ENCODE results near the gene CEBPB.
A peak's percentile ranks its signal among the peaks of the same experiment; 100 is the strongest.

Gene CEBPB

DNA sequence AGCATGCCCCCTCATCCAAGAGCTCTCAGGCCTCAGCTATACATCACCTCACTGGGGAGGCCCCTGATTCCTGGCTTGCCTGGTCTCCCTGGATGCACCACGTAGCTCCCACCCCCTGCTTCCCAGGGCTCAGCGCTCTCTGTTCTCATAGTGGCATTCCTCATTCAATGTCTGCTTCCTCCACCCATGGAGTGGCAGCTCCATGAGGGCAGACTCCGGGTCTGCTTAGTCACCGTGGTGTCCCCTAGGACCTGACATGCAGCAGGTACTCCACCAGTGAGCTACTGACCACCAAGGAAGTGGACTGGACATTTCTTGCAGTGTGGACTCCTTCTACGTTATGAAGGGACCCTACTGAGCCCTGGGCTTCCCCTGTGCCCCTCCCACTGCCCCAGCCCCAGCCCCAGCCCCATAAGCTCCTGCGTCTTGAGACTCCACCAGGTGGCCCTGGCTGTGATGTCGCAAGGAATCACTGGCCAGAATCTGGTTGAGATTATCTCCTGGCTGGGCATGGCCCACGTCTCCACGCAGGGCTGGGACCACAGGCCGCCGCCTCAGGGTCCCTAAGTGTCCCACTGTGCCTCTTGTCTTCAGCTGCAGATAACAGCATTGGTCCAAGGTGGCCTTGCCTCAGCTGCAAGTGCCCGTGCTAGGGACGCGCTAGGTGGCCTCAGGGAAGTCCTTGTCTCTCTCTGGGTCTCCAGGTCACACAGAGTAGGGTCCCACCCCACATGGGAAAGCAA is 26.7 kb downstream of the CEBPB start:
- H3K27me3 Mint-ChIP-seq: peaks cover 3% of the 10 kb centered on the region
- no peaks in the 10 kb centered on the region for H3K36me3 Mint-ChIP-seq (ENCODE audit: low read depth)
- intact Hi-C loops (cut with micrococcal nuclease): no loop called here
- no peak overlapping the region for H3K27ac Mint-ChIP-seq
- H3K4me3 Mint-ChIP-seq: no peak overlapping the region
- peaks cover 6% of the 10 kb centered on the region for H3K9me3 Mint-ChIP-seq
- H3K4me1 Mint-ChIP-seq (ENCODE audit: low read depth): peaks cover 84% of the 10 kb centered on the region

DNA sequence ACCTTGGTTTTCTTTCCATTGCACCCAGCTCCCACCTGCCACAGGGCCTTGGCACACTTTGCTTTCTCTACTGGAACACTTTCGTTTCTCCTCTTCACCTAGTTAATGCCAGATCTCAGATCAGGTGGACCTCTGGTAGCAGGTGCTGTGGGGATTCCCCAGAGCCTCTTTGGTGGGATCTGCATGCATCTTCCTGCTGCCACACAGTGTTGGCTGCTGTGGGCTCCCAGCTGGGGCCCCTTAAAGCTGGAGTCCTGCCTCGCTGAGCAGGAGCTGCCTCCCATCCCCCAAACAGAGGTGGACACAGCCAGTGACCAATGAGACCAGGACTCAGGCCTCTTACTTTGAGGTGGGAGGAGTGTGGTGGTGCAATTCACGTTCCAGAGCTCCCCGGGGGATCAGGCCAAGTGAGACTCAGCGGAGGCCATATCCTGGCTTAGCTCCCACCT is 28.4 kb downstream of the CEBPB start:
- intact Hi-C loops (cut with micrococcal nuclease): no loop called here
- Mint-ChIP-seq H3K36me3 (ENCODE audit: low read depth) (no peaks in the 10 kb centered on the region), H3K27me3 (peaks cover 3% of the 10 kb centered on the region), H3K4me3 (no peak overlapping the region), H3K27ac (peak overlapping the region; percentile 60), H3K9me3 (peaks cover 7% of the 10 kb centered on the region), H3K4me1 (ENCODE audit: low read depth) (peaks cover 87% of the 10 kb centered on the region)

DNA sequence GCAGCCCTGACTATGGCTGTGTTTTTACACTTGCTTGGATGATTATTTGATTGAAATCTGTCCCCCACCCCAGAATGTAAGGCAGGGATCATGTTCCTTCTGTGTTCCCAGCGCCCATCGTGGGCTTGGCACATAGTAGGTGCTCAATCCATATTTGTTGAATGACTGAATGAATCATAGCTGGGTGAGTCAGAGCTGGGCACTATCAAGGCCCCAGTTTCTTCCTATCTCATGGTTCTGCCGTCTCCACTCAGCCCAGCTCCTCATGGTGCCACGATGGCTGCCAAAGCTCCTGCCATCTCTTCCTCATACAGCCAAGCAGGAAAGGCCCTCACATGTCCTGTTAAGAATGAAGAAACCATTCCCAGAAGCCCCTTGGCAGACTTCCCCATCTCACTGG is 29.0 kb downstream of the CEBPB start:
- Mint-ChIP-seq H3K9me3 (peaks cover 13% of the 10 kb centered on the region), H3K36me3 (ENCODE audit: low read depth) (no peaks in the 10 kb centered on the region), H3K27ac (peak overlapping the region; percentile 60), H3K27me3 (peaks cover 3% of the 10 kb centered on the region), H3K4me1 (ENCODE audit: low read depth) (peaks cover 87% of the 10 kb centered on the region), H3K4me3 (no peak overlapping the region)
- intact Hi-C loops (cut with micrococcal nuclease): no loop called here

DNA sequence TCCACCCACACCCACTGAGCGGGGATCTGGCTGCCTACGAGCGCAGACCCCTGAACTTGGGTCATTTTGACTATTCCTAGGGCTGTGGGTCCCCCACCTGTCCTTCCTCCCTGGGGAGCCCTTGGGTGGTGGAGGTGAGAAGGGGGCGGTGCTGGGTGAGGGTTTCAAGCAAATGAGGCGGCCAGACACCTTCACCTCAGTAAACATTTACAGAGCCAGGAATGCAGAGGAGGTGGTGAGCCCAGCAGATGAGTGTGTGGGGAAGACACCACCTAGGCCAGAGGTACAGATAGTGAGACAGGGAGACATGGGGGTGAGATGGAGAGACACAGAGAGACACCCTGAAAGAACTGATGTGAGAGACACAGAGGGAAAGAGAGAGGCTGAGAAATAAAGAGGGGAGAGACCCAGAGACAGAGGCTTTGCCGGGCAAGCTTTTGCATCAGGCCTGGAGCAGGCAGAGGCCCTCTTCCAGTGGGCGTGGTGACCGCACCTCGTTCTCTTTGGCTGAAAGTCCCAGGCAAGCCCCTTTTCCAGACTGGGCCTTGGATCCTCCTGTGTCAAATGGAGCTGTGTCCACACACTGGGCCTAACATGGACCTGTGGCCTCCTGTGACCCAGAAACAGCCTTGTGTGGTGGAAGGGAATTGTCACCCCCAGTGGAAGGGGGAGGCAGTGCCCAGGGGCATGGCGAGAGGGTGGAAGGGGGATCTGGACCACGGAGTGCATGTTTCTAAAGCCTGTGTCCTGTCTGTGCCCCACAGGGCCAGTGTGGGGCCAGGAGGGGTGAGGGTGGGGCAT is 29.7 kb downstream of the CEBPB start:
- Mint-ChIP-seq H3K4me1 (ENCODE audit: low read depth) (peaks cover 86% of the 10 kb centered on the region), H3K36me3 (ENCODE audit: low read depth) (no peaks in the 10 kb centered on the region), H3K9me3 (peaks cover 17% of the 10 kb centered on the region), H3K27me3 (peaks cover 3% of the 10 kb centered on the region), H3K27ac (peak overlapping the region; percentile 60), H3K4me3 (no peak overlapping the region)
- intact Hi-C loops (cut with micrococcal nuclease): no loop called here

DNA sequence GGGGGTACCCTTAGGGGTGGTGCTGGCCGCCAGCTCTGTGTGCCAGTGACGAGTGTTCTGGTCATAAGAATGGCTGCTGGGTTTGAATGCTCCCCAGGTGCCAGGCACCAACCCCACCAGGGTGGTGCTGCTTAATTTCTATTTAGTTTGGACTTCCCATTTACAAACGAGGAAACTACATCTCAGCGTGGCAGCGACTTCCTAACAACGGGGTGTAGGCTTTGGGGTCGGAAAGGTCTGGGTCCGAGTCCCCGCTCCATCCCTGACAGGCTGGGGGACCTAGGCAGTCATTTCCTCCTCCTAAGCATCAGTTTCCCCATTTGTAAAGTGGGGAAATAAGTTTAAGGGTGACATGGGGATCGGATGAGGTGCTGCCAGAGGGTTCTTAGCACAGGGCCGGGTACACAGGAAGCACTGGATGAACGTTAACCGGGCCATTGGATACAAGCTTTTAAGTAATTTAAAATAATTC is 30.3 kb downstream of the CEBPB start:
- peak overlapping the region; percentile 60 for H3K27ac Mint-ChIP-seq
- peaks cover 17% of the 10 kb centered on the region for H3K9me3 Mint-ChIP-seq
- H3K4me3 Mint-ChIP-seq: no peak overlapping the region
- H3K27me3 Mint-ChIP-seq: peaks cover 3% of the 10 kb centered on the region
- no peaks in the 10 kb centered on the region for H3K36me3 Mint-ChIP-seq (ENCODE audit: low read depth)
- peaks cover 86% of the 10 kb centered on the region for H3K4me1 Mint-ChIP-seq (ENCODE audit: low read depth)
- intact Hi-C loops (cut with micrococcal nuclease): no loop called here

DNA sequence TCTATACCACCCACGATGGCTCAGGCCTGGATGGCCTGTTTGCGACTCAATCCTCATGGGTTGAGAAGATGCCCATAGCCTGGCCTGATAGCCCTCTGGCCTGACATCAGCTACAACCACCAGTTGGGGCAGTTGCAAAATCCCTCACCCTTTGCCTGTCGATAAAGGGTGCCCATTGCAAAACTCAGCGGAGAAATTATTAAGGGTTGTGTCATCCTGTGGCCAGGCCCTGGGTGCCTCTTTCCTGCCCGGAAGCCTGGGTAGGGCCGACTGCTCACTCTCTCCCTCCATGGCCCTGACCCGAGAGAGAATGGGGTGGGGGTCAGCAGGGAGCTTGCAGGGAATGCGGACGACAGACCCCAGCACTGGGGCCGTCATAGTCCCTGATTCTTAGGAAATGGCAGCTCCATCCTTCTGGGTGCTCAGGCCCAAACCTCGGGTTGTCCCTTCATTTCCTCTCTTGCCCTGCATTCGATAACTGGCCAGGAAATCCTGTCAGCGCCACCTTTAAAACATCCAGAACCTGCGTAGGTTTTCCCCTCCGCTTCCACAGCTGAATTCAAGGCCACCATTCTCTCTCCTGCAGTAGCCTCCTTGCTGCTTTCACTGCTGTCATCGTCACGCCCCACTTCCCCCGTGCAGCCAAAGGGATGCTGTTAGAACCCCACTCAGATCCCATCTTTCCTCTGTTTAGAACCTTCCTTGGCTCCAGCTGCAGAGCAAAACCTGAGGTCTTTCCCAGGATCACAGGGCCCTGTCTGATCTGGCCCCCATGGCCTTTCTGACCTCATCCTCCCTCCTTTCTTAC is 31.1 kb downstream of the CEBPB start:
- H3K27me3 Mint-ChIP-seq: peaks cover 1% of the 10 kb centered on the region
- no peak overlapping the region for H3K4me3 Mint-ChIP-seq
- peaks cover 17% of the 10 kb centered on the region for H3K9me3 Mint-ChIP-seq
- H3K27ac Mint-ChIP-seq: peak overlapping the region; percentile 14
- no peaks in the 10 kb centered on the region for H3K36me3 Mint-ChIP-seq (ENCODE audit: low read depth)
- intact Hi-C loops (cut with micrococcal nuclease): no loop called here
- peaks cover 89% of the 10 kb centered on the region for H3K4me1 Mint-ChIP-seq (ENCODE audit: low read depth)

DNA sequence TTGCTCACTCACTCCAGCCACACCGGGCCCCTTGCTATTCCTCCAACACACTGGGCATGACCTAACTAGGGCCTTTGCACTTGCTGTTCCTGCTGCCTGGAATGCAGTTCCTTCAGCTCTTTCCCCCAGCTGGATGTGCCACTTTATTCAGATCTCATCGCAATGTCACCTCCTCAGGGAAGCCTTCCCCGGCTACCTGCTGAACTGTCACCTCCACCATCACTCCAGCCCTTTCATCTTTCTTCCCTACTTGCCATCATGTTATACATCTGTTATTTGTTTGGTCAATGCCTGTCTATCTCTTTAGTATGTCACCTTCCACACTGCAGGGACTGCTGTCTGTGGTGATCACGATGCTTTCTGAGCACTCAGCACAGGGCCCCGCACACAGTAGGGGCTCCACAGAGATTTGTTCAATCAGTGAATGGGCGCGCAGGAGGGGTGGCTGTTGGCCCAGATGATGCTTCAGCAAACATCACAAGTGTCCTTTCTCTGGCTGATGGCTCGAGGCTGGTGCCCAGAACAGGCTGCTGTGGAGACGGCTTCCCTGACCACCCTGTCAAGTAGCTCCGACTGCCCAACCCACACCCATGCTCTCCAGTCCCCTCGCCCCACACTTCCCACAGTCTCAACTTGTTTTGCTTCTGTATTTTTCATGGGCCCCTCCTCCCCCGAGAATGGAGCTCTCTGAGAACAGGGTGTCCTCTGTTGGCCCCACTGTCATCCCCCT is 31.8 kb downstream of the CEBPB start:
- intact Hi-C loops (cut with micrococcal nuclease): no loop called here
- Mint-ChIP-seq H3K36me3 (ENCODE audit: low read depth) (no peaks in the 10 kb centered on the region), H3K4me3 (no peak overlapping the region), H3K4me1 (ENCODE audit: low read depth) (peaks cover 94% of the 10 kb centered on the region), H3K27me3 (no peaks in the 10 kb centered on the region), H3K9me3 (peaks cover 17% of the 10 kb centered on the region), H3K27ac (peak overlapping the region; percentile 14)

DNA sequence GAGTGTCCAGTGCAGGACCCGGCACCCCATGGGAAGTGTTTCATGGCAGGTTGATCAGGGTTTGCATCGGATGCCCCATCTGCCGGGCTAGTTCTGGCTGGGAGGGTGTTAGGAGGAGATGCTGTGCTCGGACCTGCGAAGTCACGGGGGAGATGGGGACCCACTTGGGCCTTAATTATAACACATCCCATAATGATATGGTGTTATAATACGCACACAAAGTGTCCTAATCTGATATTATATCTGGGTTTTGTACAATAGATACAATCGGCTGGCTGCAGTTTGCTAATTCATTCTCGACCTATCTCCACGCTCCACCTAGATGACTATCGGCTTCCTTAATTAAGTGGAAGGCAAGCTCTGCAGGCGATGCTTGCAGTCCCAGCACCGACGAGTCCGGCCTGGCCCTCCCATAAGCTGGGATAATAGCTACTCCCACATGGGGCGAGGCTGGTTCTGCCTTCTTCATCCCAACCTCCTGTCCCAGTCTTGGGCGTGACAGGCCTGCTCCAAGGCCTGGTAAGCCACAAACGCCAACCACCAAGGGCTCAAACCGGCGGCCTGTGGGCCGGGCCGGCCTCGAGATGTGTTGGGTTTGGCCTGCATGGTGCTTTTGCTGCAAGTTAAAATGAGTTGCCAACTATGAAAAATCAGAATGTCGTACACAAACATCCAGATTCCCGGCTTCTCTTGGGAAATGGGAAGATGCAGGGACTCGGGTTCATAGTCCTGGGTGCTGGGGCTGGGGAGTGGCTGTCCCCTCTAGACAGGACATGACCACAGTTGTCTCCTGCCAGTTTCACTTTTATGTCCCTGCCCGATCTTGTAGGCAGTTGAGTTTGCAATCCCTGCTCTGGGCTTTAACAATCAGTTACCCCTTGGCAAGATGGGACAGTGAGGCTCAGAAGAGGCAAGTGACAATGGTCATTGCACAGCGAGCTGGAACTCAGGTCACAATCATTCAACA is 32.7 kb downstream of the CEBPB start:
- H3K4me3 Mint-ChIP-seq: no peak overlapping the region
- H3K36me3 Mint-ChIP-seq (ENCODE audit: low read depth): no peaks in the 10 kb centered on the region
- intact Hi-C loops (cut with micrococcal nuclease): no loop called here
- peaks cover 17% of the 10 kb centered on the region for H3K9me3 Mint-ChIP-seq
- H3K27ac Mint-ChIP-seq: peak overlapping the region; percentile 31
- no peaks in the 10 kb centered on the region for H3K27me3 Mint-ChIP-seq
- peaks cover 93% of the 10 kb centered on the region for H3K4me1 Mint-ChIP-seq (ENCODE audit: low read depth)

DNA sequence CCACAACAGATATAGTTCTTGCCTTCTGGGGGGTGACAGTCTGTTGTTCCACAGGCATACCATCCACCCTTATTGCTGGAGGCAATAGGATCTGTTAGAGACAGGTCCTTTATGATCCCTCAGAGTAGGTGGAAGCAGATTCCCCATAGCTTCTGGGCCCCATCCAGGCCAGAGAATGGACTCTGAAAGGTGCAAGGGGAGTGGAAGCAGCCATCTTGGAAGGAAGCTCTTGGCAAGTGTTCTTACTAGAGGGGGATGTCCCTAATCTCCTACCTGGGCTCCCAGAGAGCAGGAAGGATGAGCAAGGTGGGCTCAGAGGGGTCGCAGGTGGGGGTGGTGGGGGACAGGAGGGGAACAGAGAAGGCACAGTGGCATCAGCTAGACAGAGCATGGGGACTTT is 33.4 kb downstream of the CEBPB start:
- H3K9me3 Mint-ChIP-seq: peaks cover 17% of the 10 kb centered on the region
- no peak overlapping the region for H3K4me3 Mint-ChIP-seq
- intact Hi-C loops (cut with micrococcal nuclease): no loop called here
- peak overlapping the region; percentile 31 for H3K27ac Mint-ChIP-seq
- H3K36me3 Mint-ChIP-seq (ENCODE audit: low read depth): no peaks in the 10 kb centered on the region
- H3K4me1 Mint-ChIP-seq (ENCODE audit: low read depth): peaks cover 90% of the 10 kb centered on the region
- no peaks in the 10 kb centered on the region for H3K27me3 Mint-ChIP-seq

DNA sequence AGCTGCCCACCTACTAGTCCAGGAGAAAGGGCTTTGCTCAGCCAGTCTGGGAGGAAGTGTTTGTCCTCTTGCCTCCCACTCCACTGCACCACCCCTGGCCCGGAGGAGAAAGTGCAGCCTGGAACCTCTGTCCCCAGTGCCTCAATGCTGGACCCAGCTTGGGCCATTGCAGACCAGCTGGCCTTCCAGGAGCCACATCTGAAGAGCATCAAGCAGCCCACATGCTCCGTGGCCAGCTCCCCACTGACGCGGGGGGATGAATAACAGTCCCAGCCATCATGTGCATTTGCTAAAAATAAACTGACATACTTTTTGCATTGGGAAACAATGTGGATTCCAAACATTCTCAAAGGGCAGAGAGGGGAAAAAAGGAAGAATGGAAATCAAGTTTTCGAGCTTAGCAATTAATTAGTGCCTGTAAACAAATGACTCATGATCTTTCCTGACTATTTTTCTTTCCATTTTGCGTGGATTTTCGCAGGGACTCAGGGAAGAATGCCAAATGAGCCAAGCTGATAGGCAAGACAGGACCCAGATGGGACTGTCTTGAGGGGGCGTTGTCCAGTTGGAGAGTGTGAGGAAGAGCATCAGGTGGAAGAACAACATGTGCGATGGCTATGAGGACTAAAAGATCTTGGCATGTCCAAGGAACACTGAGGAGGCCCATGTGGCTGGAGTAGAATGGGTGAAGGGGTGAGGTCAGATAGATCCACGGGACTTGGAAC is 34.1 kb downstream of the CEBPB start:
- peak overlapping the region; percentile 31 for H3K27ac Mint-ChIP-seq
- no peak overlapping the region for H3K4me3 Mint-ChIP-seq
- intact Hi-C loops (cut with micrococcal nuclease): no loop called here
- H3K9me3 Mint-ChIP-seq: peaks cover 14% of the 10 kb centered on the region
- no peaks in the 10 kb centered on the region for H3K36me3 Mint-ChIP-seq (ENCODE audit: low read depth)
- H3K4me1 Mint-ChIP-seq (ENCODE audit: low read depth): peaks cover 90% of the 10 kb centered on the region
- no peaks in the 10 kb centered on the region for H3K27me3 Mint-ChIP-seq

DNA sequence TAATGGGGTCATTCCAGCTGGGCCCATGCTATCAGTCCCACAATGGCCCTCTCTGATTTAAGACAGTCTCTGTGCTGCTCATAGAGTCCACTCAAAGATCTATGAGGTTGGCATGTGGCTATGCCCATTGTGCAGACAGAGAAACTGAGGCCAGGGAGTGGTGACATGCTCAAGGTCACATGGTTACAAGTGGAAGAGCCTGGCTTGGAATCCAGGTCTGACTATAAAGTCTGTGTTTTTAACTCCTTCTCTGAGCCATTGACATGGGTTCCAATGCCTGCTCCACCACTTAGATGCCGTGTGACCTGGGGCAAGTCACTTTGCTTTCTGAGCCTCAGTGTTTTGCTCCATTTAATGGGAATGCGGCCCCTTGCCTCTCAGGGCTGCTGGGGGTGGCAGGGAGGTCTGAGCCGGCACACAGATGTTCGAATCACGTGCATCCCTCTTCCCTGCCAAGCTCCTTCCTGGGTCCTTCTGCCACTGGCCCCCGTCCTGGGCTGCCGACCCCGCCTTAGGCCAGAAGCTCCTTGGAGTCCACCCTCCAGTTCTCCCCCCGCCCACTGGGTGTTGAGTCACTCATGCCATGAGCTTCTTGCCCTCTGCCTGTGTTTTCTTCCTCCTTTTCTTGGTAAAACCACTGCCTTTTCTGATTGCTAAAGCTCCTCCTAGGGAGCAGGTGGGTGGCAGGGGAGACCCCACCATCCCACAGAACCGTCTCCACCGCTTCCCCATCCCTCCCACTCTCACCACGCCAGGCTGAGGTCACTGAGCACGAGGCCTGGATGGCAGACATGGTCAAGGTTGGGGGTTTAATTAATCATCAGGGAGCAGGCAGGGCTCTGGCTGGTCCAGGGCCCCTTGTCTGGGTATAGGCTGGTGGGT is 35.7 kb downstream of the CEBPB start:
- Mint-ChIP-seq H3K9me3 (peaks cover 11% of the 10 kb centered on the region), H3K27ac (peak overlapping the region; percentile 70), H3K4me1 (ENCODE audit: low read depth) (peaks cover 87% of the 10 kb centered on the region), H3K27me3 (peaks cover 3% of the 10 kb centered on the region), H3K4me3 (no peak overlapping the region), H3K36me3 (ENCODE audit: low read depth) (no peaks in the 10 kb centered on the region)
- intact Hi-C loops (cut with micrococcal nuclease): no loop called here
